ENCODE results near the gene ANTXR1. TPM values are rescaled to one million over a fixed set of nuclear protein-coding genes. Genes with fewer than 3 reads are reported as not detected.

Gene ANTXR1
- polyA plus RNA-seq, 1 donor, result 29.6 TPM

DNA sequence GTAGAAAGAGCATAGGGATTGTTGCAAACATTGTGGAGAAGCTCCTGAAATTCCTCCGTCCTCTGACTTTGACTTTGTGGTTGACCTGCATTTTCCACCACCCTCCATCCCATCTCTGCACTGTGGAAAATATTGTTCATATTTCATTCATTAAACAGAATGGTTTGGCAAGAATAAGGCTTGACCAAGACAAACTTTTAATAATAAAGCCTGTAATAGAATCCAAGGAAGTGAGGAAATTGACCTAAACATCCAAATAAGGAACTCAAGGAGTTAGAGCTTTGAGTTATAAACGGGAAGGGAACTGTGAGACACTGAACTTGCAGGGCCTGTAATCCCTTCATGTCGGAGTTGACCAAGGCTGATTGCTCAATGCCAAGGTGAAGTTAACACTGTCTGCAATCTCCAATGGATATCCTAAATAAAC is 258.9 kb downstream of the ANTXR1 start:
- Histone ChIP-seq H3K9me3 (ENCODE audit: control insufficient read depth, low read depth, low read length) (no peaks in the 10 kb centered on the region), H3K27ac (ENCODE audit: low read length) (no peak overlapping the region), H3K36me3 (ENCODE audit: control insufficient read depth, insufficient read depth, low read length) (no peaks in the 10 kb centered on the region), H3K4me3 (ENCODE audit: low read length) (no peak overlapping the region), H3K27me3 (ENCODE audit: control insufficient read depth, insufficient read depth, low read length) (peaks cover 2% of the 10 kb centered on the region), H3K4me1 (ENCODE audit: control insufficient read depth, insufficient read depth, low read length) (no peaks in the 10 kb centered on the region)
- no peak for DNase-seq
- no CpG with 5 or more reads among the region's 3 CpGs for WGBS (ENCODE audit: insufficient coverage, low lambda C conversion rate)

DNA sequence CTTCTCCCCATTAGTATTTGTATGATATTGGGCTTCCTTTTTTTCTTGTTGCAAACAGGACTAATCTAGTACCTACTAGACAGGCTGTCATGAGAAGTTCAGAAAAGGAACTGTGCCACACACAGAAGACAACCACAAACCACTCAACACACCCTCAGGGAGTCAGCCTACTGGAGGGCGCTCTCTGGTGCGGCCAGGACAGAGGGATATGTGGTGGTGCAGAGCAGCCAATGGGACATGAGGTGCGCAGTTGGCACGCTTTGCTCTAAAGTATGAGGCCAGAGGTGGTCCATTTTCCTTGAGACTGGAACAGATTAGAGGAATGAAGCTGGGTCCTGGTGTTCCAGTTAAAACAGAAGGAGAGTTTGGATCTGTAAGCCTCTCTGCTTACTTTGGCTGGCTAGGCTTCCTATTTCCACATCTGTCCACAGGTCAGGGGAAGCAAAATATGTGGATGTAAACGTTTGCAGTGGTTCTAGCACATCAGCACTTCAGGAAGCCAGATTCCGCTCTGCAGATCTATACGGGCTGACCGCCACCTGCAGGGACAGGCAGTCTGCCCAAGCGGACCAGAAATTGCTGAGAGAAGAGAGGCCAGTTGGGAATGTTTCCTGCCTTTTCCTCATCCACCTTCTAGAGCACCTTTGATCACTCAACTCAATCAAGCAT is 260.0 kb downstream of the ANTXR1 start:
- DNase-seq, result no peak
- Histone ChIP-seq H3K4me1 (ENCODE audit: control insufficient read depth, insufficient read depth, low read length) (no peaks in the 10 kb centered on the region), H3K36me3 (ENCODE audit: control insufficient read depth, insufficient read depth, low read length) (no peaks in the 10 kb centered on the region), H3K4me3 (ENCODE audit: low read length) (no peak overlapping the region), H3K27me3 (ENCODE audit: control insufficient read depth, insufficient read depth, low read length) (peaks cover 2% of the 10 kb centered on the region), H3K9me3 (ENCODE audit: control insufficient read depth, low read depth, low read length) (no peaks in the 10 kb centered on the region), H3K27ac (ENCODE audit: low read length) (no peak overlapping the region)
- no CpG with 5 or more reads among the region's 9 CpGs for WGBS (ENCODE audit: insufficient coverage, low lambda C conversion rate)

DNA sequence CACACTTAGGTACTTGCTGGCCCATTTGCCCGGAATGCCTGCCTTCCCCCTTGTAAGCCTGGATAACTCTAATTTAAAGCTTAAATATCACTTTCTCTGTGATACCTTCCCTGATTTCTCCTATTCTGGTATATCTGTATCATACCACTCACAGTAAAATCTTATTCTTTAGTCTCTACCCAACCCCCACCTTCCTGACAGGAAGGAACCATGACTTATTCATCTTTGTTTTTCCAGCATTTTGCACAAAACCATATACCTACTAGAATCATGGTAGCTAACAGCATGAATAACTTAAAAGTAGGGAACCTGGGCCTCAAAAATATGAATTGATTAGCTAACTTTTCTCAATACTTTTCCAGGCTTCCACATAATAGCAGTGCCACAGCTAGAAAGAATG is 262.5 kb downstream of the ANTXR1 start:
- H3K36me3 ChIP-seq (ENCODE audit: control insufficient read depth, insufficient read depth, low read length), result no peaks in the 10 kb centered on the region
- WGBS (ENCODE audit: insufficient coverage, low lambda C conversion rate), result no CpG with 5 or more reads among the region's 1 CpG
- no peaks in the 10 kb centered on the region for H3K4me1 ChIP-seq (ENCODE audit: control insufficient read depth, insufficient read depth, low read length)
- H3K9me3 ChIP-seq (ENCODE audit: control insufficient read depth, low read depth, low read length), result no peaks in the 10 kb centered on the region
- no peak for DNase-seq
- H3K4me3 ChIP-seq (ENCODE audit: low read length), result no peak overlapping the region
- H3K27me3 ChIP-seq (ENCODE audit: control insufficient read depth, insufficient read depth, low read length), result peaks cover 2% of the 10 kb centered on the region
- H3K27ac ChIP-seq (ENCODE audit: low read length), result no peak overlapping the region

DNA sequence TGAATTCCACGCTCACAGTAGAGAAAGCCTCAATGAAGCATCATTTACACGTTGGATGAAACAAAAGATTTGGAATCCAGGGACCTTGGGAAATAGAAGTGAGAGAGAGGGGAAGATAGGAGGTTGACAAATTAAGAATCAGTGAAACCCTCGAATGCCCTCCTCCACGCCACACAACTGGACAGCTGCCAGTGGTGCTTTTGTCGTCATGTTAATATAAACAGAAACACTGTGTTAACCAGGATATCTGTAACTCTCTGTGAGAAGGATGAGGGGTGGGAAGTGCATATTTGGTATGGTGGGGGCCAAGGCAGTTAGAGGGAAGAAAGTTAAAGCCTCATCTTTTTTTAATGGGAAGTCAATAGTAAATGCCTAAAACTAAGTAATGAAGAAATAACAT is 265.4 kb downstream of the ANTXR1 start:
- Histone ChIP-seq H3K4me1 (ENCODE audit: control insufficient read depth, insufficient read depth, low read length) (no peaks in the 10 kb centered on the region), H3K27me3 (ENCODE audit: control insufficient read depth, insufficient read depth, low read length) (no peaks in the 10 kb centered on the region), H3K36me3 (ENCODE audit: control insufficient read depth, insufficient read depth, low read length) (no peaks in the 10 kb centered on the region), H3K4me3 (ENCODE audit: low read length) (no peak overlapping the region), H3K9me3 (ENCODE audit: control insufficient read depth, low read depth, low read length) (no peaks in the 10 kb centered on the region), H3K27ac (ENCODE audit: low read length) (no peak overlapping the region)
- no peak for DNase-seq
- WGBS (ENCODE audit: insufficient coverage, low lambda C conversion rate), result 68% methylated on average over 4 of the region's 5 CpGs

DNA sequence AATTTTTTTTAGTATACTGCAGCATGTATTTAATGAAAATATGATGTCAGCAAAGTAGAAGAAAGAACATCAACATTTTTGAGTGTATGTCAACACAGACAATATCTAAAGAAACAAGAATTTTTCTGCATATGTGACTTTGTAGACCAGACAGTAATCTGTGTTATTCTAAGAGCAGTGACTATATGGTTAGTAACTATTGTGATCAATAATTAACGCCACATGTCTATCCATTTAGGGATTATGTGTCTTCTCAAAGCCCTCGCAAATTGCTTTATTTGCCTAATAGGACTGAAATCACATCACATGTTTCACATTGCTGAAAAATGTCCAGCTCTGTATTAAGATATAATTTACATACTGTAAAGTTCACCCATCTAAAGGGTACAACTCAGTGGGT is 266.2 kb downstream of the ANTXR1 start:
- no peaks in the 10 kb centered on the region for H3K4me1 ChIP-seq (ENCODE audit: control insufficient read depth, insufficient read depth, low read length)
- H3K36me3 ChIP-seq (ENCODE audit: control insufficient read depth, insufficient read depth, low read length), result no peaks in the 10 kb centered on the region
- no peak for DNase-seq
- no peak overlapping the region for H3K27ac ChIP-seq (ENCODE audit: low read length)
- H3K4me3 ChIP-seq (ENCODE audit: low read length), result no peak overlapping the region
- no peaks in the 10 kb centered on the region for H3K9me3 ChIP-seq (ENCODE audit: control insufficient read depth, low read depth, low read length)
- no peaks in the 10 kb centered on the region for H3K27me3 ChIP-seq (ENCODE audit: control insufficient read depth, insufficient read depth, low read length)
- no CpG with 5 or more reads among the region's 2 CpGs for WGBS (ENCODE audit: insufficient coverage, low lambda C conversion rate)

DNA sequence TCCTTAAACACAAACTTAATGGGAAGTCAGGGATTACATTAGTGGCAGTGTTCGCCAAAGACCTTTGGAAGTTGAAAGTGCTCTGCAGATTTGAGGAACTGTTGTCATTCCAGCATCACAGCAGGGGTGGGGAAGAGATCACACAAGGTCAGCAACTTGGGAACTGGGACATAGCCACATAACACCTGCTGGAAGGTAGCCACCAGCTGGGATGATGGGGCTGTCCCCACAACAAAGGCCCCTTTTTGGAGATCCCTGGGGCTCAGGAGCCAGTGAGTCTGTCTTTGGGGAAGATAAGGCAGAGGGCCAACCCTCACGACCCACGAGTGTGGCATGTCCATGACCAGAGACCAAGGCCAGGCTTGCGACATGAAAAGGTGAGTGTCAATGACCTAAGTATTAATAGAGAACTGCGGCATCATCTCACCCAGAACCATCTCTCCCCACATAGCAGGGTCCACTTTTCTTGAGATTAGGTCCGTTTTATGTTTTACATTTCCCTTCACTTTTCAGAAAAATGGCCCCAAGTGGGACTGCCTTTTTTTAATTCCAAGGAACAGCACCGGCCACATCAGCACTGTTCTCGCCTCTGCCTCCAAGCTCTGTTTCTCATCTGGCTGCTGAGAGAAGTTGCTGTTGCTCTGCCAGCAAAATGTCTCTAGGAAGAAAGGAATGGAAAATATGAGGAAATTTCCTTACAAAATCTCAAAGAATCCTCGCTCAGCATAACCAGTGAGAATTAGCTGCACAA is 267.1 kb downstream of the ANTXR1 start:
- Histone ChIP-seq H3K36me3 (ENCODE audit: control insufficient read depth, insufficient read depth, low read length) (no peaks in the 10 kb centered on the region), H3K27me3 (ENCODE audit: control insufficient read depth, insufficient read depth, low read length) (no peaks in the 10 kb centered on the region), H3K9me3 (ENCODE audit: control insufficient read depth, low read depth, low read length) (no peaks in the 10 kb centered on the region), H3K27ac (ENCODE audit: low read length) (no peak overlapping the region), H3K4me3 (ENCODE audit: low read length) (no peak overlapping the region), H3K4me1 (ENCODE audit: control insufficient read depth, insufficient read depth, low read length) (no peaks in the 10 kb centered on the region)
- WGBS (ENCODE audit: insufficient coverage, low lambda C conversion rate), result 96% methylated on average over 4 of the region's 9 CpGs
- no peak for DNase-seq

DNA sequence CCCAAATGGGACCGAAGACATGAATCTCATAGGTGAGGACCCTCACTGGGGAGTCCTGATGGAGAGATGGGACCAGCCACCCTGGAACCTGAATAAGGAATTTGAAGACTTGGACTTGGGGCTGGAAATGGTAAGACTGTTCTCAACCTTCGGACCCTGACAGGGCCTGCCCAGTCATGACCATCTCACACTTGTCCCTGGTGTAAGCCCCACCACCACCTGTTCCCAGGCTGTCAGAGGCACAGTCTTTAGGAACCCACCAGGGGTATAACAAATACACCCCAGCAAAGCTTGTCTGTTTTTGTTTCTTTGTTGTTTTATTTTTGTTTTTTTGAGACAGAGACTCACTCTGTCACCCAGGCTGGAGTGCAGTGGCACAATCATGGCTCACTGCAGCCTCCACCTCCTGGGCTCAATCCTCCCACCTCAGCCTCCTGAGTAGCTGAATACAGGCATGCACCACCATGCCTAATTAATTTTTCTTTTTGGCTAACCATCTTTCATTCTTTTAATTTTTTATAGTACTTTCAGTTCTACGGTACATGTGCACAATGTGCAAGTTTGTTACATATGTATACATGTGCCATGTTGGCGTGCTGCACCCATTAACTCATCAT is 267.9 kb downstream of the ANTXR1 start:
- no peaks in the 10 kb centered on the region for H3K4me1 ChIP-seq (ENCODE audit: control insufficient read depth, insufficient read depth, low read length)
- H3K36me3 ChIP-seq (ENCODE audit: control insufficient read depth, insufficient read depth, low read length), result no peaks in the 10 kb centered on the region
- H3K27me3 ChIP-seq (ENCODE audit: control insufficient read depth, insufficient read depth, low read length), result no peaks in the 10 kb centered on the region
- no peak overlapping the region for H3K4me3 ChIP-seq (ENCODE audit: low read length)
- 100% methylated on average over 1 of the region's 4 CpGs for WGBS (ENCODE audit: insufficient coverage, low lambda C conversion rate)
- no peaks in the 10 kb centered on the region for H3K9me3 ChIP-seq (ENCODE audit: control insufficient read depth, low read depth, low read length)
- H3K27ac ChIP-seq (ENCODE audit: low read length), result no peak overlapping the region
- no peak for DNase-seq

DNA sequence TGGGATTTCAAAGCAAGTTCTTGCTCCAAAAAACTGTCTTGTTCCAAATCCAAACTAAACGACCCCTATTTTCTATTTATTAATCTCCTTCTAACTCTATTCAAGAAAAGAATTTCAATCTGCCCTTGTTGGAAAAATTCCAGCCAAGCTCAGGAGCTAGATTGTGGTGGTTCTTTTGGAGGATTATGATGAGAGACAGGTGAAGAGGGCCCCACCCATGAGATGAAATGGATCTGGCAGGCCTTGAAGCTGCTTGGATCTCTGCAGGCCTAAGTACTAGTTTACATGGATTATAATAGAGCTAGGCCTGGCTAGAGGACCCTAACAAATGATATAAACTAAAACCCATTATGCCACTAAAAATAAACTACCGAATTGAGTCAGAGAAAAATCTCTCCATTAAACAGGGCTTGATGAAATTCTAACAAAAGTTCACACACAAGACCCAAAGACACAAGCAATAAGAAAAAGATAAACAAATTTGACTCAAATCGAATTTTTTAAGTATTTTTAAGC is 272.5 kb downstream of the ANTXR1 start:
- no peak for DNase-seq
- Histone ChIP-seq H3K4me3 (ENCODE audit: low read length) (no peak overlapping the region), H3K36me3 (ENCODE audit: control insufficient read depth, insufficient read depth, low read length) (no peaks in the 10 kb centered on the region), H3K27me3 (ENCODE audit: control insufficient read depth, insufficient read depth, low read length) (no peaks in the 10 kb centered on the region), H3K4me1 (ENCODE audit: control insufficient read depth, insufficient read depth, low read length) (no peaks in the 10 kb centered on the region), H3K9me3 (ENCODE audit: control insufficient read depth, low read depth, low read length) (no peaks in the 10 kb centered on the region), H3K27ac (ENCODE audit: low read length) (no peak overlapping the region)
- WGBS (ENCODE audit: insufficient coverage, low lambda C conversion rate), result 68% methylated on average over 2 of the region's 3 CpGs

DNA sequence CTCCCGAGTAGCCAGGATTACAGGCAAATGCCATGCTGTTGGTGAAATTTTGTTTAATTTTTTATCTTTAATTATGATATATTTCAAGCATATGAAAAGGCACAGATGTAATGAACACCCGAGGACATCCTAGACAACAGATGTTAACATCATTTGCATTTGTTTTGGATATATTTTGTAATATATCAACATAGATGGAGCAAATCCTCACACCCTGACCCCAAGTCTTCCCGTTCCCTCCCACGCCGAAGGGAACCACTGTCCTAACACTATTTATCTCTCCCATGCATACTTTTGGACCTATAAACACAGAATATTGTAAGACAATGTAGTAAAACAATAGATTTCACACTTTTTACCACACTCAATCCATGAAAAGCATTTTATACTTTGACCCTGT is 274.6 kb downstream of the ANTXR1 start:
- Histone ChIP-seq H3K4me3 (ENCODE audit: low read length) (no peak overlapping the region), H3K36me3 (ENCODE audit: control insufficient read depth, insufficient read depth, low read length) (no peaks in the 10 kb centered on the region), H3K4me1 (ENCODE audit: control insufficient read depth, insufficient read depth, low read length) (no peaks in the 10 kb centered on the region), H3K27ac (ENCODE audit: low read length) (no peak overlapping the region), H3K9me3 (ENCODE audit: control insufficient read depth, low read depth, low read length) (no peaks in the 10 kb centered on the region), H3K27me3 (ENCODE audit: control insufficient read depth, insufficient read depth, low read length) (no peaks in the 10 kb centered on the region)
- DNase-seq, result no peak
- WGBS (ENCODE audit: insufficient coverage, low lambda C conversion rate), result 78% methylated on average over 3 of the region's 5 CpGs

DNA sequence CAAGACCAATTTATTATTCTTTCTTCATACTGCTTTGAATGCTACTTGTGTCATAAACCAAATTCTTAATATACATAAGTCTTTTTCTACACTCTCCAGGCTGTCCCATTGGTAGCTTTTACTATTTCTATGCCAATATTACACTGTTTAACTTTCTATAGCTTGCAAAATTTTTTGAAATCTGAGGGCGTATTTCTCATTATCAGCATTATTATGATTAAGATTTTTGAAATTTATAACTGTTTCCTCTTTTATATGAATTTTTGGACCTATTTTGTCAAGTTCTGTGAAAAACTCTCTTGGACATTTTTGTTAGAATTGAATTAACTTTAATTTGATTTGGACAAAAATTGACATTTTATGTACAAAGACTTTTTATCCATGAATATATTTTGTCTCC is 275.4 kb downstream of the ANTXR1 start:
- Histone ChIP-seq H3K27me3 (ENCODE audit: control insufficient read depth, insufficient read depth, low read length) (no peaks in the 10 kb centered on the region), H3K4me1 (ENCODE audit: control insufficient read depth, insufficient read depth, low read length) (no peaks in the 10 kb centered on the region), H3K36me3 (ENCODE audit: control insufficient read depth, insufficient read depth, low read length) (no peaks in the 10 kb centered on the region), H3K4me3 (ENCODE audit: low read length) (no peak overlapping the region), H3K27ac (ENCODE audit: low read length) (no peak overlapping the region), H3K9me3 (ENCODE audit: control insufficient read depth, low read depth, low read length) (no peaks in the 10 kb centered on the region)
- no peak for DNase-seq
- WGBS (ENCODE audit: insufficient coverage, low lambda C conversion rate), result 88% methylated on average over 1 of the region's 1 CpG
